Measurements from ENCODE around the gene KBTBD4. TPM values are rescaled to one million over a fixed set of nuclear protein-coding genes. Genes with fewer than 3 reads are reported as not detected.
"Not testable (repeated sequence)": the region's sequence is repeated elsewhere in the genome, so short reads cannot be mapped to it uniquely, and the experiment has no call there.

The KBTBD4 gene
- total RNA-seq, 1 donor from 2014 or later, result 51.7 TPM

- DNase-seq, result no peak
Measured at GRCh38 chr11:47558695-47559094, 20.1 kb downstream of the KBTBD4 start.

- DNase-seq, result not testable (repeated sequence)
Measured at GRCh38 chr11:47557004-47557403, 21.8 kb downstream of the KBTBD4 start.

DNA sequence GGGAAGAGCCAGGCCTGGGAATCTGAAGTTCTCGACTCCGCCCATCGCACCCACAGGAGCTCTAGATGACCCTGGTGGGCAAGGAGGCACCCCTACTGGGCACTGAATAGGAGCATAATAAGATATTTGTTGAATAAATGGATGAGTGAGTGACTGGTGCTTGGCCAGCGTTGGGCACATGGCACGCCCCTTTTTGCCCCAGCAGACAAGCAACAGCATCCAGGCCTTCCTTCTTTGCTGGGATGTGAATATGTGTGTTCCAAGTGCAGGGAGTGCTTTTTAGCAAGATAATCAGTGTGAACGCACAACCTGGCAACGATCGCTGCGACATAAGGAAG lies 25.4 kb downstream of the KBTBD4 start:
- peak; percentile 67 for DNase-seq

GRCh38 chr11:47552566-47553405 lies 26.0 kb downstream of the KBTBD4 start, which contains the start of gene CELF1:
Gene CELF1, minus strand, starts transcription at chr11:47553132. Its CDS starts 53,609 bp downstream, at chr11:47499523.
- peak; percentile 93 for DNase-seq

DNA sequence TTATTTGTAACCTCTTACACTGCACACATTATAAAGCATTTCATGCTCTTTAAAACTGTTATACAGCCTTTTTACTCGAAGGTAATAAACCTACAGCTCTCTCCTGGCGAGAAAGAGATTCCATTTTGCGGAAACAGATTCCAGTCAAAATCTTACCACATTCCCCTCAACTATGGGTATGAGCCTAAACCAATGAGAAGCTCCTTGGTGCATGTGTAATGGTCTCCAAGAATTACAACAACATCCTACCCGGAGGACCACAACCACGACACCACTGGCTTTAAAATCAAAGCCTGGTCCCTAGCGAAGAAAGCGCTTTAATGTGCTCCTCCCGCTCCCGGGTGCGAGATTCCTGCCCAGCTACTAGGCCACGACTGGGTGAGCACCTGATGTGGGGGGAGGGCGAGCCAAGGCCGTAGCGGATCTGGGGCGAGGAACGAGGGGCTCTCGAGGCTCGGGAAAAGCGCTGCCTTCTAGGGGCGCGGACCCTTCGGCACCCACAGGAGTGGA lies 26.7 kb downstream of the KBTBD4 start:
- peak; percentile 44 for DNase-seq

DNA sequence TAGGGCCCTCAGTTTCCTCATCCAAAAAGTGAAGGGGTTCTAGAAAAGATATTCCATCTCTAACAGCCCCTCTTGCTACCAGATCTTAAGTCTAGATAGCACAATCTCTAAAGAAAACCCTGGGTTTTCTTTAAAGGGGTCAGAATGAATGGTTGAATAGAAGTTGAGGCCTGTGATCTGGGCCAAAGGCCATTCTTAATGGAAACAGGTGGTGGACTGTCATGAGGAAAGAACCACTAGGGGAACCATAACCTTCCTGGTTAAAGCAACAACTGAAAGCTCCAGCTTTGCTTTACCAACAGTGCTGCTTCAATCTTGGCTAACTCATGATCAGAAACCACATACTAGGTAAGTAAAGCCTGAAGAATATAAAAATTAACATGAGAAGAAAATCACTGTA lies 27.7 kb downstream of the KBTBD4 start:
- peak; percentile 60 for DNase-seq

GRCh38 chr11:47550288-47551047 lies 28.3 kb downstream of the KBTBD4 start:
- DNase-seq, result no peak

DNA sequence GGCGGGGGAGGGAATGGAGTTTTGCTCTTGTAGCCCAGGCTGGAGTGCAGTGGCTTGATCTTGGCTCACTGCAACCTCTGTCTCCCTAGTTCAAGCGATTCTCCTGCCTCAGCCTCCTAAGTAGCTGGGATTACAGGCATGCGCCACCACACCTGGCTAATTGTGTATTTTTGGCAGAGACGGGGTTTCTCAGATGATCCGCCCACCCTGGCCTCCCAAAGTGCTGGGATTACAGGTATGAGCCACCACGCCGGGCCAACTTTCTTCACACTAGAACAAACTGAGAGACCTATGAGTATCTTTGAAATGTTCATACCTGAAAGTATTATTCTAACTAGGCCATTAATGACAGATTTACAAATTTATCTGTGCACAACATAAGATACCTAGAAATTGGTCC lies 32.5 kb downstream of the KBTBD4 start:
- not testable (repeated sequence) for DNase-seq

DNA sequence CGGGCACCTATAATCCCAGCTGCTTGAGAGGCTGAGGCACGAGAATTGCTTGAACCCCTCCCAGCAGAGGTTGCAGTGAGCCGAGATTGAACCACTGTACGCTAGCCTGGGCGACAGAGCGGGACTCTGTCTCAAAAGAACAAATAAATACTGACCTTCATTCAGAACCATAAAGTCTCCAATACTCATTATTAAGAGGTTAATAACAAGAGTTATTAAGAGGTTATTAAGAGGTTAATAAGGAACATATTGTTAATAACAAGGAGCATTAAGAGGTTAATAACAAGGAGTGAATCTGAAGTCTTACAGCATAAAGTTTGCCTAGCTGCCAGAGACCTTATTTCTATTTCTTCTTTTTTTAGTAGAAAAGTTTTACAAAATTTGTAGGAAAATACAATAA lies 33.5 kb downstream of the KBTBD4 start:
- no peak for DNase-seq

GRCh38 chr11:47541070-47541469 lies 37.7 kb downstream of the KBTBD4 start:
- DNase-seq, result no peak

DNA sequence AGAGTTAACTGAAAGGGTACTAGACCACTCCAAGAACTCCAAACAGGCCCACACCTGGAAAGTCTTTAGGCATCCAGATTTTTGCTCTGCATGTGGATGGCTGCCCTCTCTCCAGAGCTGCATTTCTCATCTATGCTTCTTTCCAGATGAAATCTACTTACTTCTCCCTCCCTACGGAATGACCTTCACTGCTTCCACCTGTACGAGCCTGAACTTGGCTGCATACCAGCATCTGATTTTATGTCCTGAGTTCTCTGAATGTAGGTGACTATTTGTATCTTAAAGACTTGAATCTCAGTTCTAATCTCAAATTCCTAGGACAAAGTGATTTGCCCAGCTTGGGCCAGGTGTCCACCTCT lies 39.1 kb downstream of the KBTBD4 start:
- no peak for DNase-seq

DNA sequence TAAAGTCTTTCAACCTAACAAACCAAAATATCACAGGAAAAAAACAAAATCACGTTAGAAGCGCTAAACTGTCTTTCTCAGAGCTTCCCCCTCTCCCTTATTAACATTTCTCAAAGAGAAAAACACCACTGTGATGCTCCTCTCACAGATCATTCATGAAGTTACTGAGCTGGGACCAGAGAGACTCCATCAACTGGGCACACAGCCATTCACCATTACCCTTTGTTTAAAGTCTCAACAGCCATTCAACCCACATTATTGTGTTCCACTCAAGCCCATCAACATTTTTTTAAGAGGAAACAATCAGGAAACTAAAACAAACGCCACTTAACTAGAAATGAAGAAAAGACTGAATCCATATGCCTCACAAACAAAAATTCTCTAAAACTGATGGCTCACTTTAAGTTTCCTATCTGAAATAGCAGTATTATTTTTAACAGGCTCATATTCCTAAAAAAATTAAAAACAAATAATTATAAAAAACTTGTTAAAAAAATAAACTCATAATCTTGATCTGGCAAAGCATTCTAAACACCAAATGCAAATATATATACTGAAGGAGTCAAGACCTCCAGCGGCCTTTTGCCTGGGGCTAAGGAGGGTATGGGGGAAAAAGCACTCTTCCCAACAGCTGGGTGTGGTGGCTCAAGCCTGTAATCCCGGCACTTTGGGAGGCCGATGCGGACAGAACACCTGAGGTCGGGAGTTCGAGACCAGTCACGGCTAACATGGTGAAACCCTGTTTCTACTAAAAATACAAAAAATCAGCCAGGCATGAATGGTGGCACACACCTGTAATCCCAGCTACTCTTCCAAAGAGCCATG lies 39.8 kb downstream of the KBTBD4 start:
- peak; percentile 85 for DNase-seq

DNA sequence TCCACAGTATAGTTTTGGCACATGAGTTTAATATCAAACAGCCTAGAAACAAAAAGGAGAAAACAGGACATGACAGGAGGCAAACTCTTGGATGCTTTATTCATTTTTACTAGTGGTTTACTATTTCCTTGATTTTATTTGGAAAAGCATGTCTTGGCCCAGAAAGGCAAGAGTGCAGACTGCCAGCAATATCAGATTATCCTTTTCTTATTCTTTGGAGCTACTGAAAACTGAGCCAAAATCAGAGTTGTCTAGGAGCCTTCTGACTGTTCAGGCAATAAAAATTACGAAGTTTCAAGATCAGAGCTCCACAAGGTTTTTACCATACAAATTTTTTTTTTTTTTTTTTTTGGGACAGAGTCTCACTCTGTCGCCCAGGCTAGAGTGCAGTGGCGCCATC lies 41.9 kb downstream of the KBTBD4 start:
- no peak for DNase-seq

- DNase-seq, result no peak
Measured at GRCh38 chr11:47534704-47535251, 44.0 kb downstream of the KBTBD4 start.

DNA sequence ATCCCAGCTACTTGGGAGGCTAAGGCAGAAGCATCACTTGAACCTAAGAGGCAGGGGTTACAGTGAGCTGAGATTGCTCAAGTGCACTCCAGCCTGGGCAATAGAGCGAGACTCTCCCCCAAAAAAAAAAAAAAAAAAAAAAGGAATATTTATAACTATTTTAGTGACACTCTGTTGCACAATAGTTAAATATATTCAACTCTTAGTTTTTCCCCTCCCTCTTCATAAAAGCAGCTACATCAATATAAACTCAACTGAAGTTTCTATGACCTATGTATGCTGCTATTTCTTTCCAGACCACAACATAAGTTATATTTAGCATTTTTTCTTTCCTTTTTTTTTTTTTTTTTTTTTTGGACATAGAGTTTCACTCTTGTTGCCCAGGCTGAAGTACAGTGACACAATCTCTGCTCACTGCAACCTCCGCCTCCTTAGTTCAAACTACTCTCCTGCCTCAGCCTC lies 45.0 kb downstream of the KBTBD4 start:
- no peak for DNase-seq

DNA sequence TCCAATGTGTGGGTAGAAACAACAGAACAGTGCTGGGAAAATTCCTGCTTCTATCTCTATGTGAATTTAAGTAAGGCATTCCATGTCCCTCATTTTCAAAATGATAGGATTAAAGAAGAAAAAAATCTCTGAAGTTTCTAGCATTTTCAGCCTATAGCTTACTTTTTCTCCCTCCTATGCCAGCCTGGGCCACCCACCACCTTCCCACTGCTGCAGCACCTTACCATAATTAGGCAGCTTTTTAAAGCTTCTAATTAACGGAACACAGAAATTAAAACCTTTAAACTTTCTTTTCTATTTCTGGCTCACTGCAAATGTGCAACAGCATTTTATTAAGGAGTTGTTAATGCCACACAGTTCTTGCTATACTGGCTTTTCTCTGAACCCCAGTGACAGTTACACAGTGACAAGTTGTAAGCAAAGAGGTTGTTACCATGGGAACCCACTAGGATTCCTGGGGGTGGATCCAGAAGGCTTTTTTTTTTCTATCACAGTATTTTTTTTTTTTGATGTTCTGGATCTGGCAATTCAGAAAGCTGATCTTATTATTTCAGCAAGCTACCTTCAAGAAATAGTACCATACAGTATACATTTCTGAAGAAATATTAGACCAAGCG lies 46.1 kb downstream of the KBTBD4 start:
- DNase-seq, result no peak

DNA sequence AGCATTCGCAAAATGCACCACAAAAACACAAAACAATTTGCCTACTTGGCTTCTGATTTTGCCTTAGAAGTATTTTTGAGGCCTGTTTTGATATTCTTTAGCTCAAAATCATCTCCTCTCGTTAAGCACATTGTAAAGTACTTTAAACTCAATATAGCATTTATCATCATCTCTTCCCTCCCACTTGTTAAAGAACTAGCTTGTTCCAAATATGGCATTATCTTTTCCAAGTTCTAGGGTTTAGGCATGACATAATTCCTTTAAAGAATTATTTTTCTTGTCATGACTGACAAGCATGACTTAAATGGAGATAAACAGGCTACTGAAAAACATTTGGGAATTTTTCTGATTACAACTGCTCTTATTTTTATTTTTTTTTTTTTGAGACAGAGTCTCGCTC lies 47.1 kb downstream of the KBTBD4 start:
- no peak for DNase-seq

DNA sequence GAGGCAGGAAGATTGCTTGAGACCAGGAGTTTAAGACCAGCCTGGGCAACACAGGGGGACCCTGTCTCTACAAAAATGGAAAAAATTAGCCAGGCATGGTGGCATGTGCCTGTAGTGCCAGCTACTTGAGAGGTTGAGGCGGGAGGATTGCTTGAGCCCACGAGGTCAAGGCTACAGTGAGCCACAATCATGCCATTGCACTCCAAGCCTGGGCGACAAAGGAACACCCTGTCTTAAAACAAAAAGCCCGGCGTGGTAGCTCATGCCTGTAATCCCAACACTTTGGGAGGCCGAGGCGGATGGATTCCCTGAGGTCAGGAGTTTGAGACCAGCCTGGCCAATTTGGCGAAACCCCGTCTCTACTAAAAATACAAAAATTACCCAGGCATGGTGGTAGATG lies 48.0 kb downstream of the KBTBD4 start:
- not testable (repeated sequence) for DNase-seq

GRCh38 chr11:47529951-47530350 lies 48.8 kb downstream of the KBTBD4 start:
- no peak for DNase-seq

DNA sequence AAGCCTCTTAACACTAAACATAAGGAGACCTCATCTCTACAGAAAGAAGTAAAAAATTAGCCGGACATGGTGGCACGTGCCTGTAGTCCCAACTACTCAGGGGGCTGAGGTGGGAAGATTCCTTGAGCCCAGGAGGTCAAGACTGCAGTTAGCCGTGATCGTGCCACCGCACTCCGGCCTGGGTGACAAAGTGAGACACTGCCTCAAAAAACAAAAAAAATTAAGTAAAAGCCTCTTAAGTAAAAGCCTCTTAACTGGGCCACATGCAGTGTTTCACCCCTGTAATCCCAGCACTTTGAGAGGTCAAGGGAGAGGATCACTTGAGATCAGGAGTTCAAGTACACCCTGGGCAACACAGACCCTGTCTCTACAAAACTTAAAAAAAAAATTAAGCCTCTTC lies 51.6 kb downstream of the KBTBD4 start:
- no peak for DNase-seq

DNA sequence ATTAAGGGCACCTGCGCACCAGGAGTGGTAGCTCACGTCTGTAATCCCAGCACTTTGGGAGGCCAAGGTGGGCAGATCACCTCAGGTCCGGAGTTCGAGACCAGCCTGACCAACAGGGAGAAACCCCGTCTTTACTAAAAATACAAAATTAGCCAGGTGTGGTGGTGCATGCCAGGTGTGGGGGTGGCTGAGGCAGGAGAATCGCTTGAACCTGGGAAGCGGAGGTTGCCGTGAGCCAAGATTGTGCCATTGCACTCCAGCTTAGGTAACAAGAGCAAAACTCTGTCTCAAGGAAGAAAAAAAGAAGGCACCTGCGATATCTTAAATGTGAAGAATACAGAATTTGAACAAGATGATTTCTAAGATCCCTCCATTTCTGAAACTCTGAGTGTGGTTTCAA lies 52.7 kb downstream of the KBTBD4 start:
- not testable (repeated sequence) for DNase-seq

DNA sequence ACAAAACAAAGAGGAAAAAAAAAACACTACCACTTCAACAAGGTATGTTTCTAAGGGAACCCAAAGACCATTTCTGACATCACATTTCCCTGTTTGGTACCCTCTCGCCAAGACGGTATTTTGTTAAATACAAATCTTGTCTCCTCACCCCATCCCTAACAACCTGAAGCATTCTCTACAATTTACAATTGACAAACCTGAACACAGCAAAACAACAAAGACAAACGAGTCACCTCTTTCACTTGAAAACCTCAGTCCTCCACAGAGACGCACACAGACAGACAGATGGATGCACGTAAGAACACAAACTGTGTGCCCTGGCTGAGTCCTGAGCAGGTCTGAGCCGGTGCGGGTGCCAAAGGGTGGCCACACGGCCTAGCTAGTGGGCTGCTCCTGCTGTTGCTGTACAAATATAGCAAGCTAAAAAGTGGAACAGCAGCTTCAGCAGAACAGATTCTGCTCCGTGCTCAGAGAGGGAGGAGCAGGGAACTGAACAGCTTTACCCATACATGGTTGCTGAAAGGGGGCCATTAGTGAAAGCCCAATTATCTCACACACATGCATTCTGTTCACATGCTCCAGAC lies 54.4 kb downstream of the KBTBD4 start:
- DNase-seq, result peak; percentile 32
